Sigmoid colon (tissue), 4 donors: ENCODE data around the gene MAEA.

Experiments used
- EP300 ChIP-seq, 4 donors: sonication (generic); formaldehyde crosslinking; IDR thresholded peaks; one replicate each; pipeline ENCODE4 v1.6.1; 2017; ENCODE audit warnings: antibody characterized with exemption in 4 of 4
- POLR2A ChIP-seq, 2 donors: fragments of 450-650 bp; IDR thresholded peaks; one replicate each; pipeline ENCODE4 v1.6.1; 2016; ENCODE audit warnings: antibody characterized with exemption in 2 of 2, mild to moderate bottlenecking in 2 of 2, moderate library complexity in 2 of 2
- POLR2AphosphoS5 ChIP-seq, 4 donors: sonication (generic); formaldehyde crosslinking; IDR thresholded peaks; one replicate each; pipeline ENCODE4 v1.6.1; 2017; ENCODE audit warnings: antibody characterized with exemption in 4 of 4
- TF ChIP-seq, protein P1 (sequence below), 4 experiments: fragments of 450-650 bp in 3 of 4; fragments of 200-600 bp in 1 of 4; IDR thresholded peaks; one replicate each; pipeline ENCODE4 v1.5.1; 2016 to 2019; ENCODE audit warnings: antibody characterized with exemption in 4 of 4, mild to moderate bottlenecking in 3 of 4, moderate library complexity in 2 of 4

DNA sequence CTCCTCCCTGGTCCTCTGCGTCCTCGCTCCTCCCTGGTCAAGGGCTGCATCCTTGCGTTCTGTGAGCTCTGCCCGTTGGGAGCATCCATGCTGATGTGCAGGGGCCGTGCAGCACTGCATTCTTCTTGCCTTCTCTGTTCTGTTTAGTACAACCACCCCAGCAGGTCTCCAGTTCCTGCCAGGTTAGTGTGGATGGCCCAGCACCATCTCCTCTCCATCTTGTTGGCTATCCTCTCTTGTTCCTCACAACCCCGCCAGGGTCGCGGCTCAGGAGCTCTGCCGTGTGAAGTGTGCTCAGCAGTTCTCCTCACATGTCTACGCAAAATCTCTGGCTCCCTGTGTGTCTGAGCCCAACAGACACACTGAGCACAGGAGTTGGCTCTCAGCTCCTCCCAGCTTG is 10.4 kb upstream of the MAEA start:
- TF ChIP-seq, protein P1, sequence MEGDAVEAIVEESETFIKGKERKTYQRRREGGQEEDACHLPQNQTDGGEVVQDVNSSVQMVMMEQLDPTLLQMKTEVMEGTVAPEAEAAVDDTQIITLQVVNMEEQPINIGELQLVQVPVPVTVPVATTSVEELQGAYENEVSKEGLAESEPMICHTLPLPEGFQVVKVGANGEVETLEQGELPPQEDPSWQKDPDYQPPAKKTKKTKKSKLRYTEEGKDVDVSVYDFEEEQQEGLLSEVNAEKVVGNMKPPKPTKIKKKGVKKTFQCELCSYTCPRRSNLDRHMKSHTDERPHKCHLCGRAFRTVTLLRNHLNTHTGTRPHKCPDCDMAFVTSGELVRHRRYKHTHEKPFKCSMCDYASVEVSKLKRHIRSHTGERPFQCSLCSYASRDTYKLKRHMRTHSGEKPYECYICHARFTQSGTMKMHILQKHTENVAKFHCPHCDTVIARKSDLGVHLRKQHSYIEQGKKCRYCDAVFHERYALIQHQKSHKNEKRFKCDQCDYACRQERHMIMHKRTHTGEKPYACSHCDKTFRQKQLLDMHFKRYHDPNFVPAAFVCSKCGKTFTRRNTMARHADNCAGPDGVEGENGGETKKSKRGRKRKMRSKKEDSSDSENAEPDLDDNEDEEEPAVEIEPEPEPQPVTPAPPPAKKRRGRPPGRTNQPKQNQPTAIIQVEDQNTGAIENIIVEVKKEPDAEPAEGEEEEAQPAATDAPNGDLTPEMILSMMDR (IDR thresholded peaks at IDR 0.05): no peak
- TF ChIP-seq POLR2A (IDR thresholded peaks at IDR 0.05) (no peak), POLR2AphosphoS5 (IDR thresholded peaks at IDR 0.05) (no peak), EP300 (IDR thresholded peaks at IDR 0.05) (no peak)
